B cell (primary cell): ENCODE results near the gene HDC. TPM values are rescaled to one million over a fixed set of nuclear protein-coding genes. Genes with fewer than 3 reads are reported as not detected.

Source experiments
- ATAC-seq: fragments of 200-7000 bp; cut with Tn5 transposase; one replicate; pipeline ENCODE4 v1.10.0; 2021; ENCODE audit warnings: low read depth, mild to moderate bottlenecking, moderate number of reproducible peaks, moderate library complexity
- CTCF ChIA-PET: fragments of 350-600 bp; sonication (Branson Sonifier 250); formaldehyde crosslinking; loops from one replicate; lab custom pipeline; 2021; ENCODE audit warnings: antibody characterized with exemption, inconsistent platforms; lab: Charles Lee
- POLR2A ChIA-PET: fragments of 350-600 bp; sonication (Branson Sonifier 250); formaldehyde crosslinking; loops from one replicate; lab custom pipeline; 2021; ENCODE audit warnings: antibody characterized with exemption; lab: Charles Lee
- DNase-seq: peaks from one replicate; pipeline ENCODE4 v3.0.0; 2013
- H2AFZ ChIP-seq: 2 replicates; pipeline ENCODE4 v1.6.1; 2012; ENCODE audit warnings: mild to moderate bottlenecking, low read depth, low read length; ENCODE audit not compliant: insufficient read depth, poor library complexity, severe bottlenecking
- H3K27ac ChIP-seq, 2 donors: 1 replicate in 1 of 2; 2 replicates in 1 of 2; pipeline ENCODE4 v1.5.1; 2012 to 2013; ENCODE audit warnings: low read length in 2 of 2, mild to moderate bottlenecking in 2 of 2, moderate library complexity in 1 of 2
- H3K27me3 ChIP-seq, 4 experiments: fragments of 200-600 bp in 1 of 4; sonication (generic) in 1 of 4; replicated peaks in 1 of 4; 1 replicate in 2 of 4; 2 replicates in 2 of 4; pipeline versions ENCODE4 v1.6.1 to v1.7.0; 2013 to 2016; ENCODE audit warnings: low read length in 3 of 4, mild to moderate bottlenecking in 2 of 4, mixed read lengths in 1 of 4, moderate library complexity in 1 of 4; ENCODE audit not compliant: insufficient read depth in 4 of 4, control insufficient read depth in 3 of 4; ENCODE audit errors: control extremely low read depth in 1 of 4
- H3K36me3 ChIP-seq, 2 experiments: replicated peaks in 1 of 2; 1 replicate in 1 of 2; 2 replicates in 1 of 2; pipeline versions ENCODE4 v1.6.1 to v1.7.1; 2013; ENCODE audit warnings: low read length in 1 of 2; ENCODE audit not compliant: insufficient read depth in 2 of 2, control insufficient read depth in 1 of 2; ENCODE audit errors: control extremely low read depth in 1 of 2, extremely low read depth in 1 of 2
- H3K4me1 ChIP-seq, 2 donors: fragments of 200-600 bp in 1 of 2; sonication (generic) in 1 of 2; 1 replicate in 1 of 2; 2 replicates in 1 of 2; pipeline versions ENCODE4 v1.5.1 to v1.6.1; 2013 to 2017; ENCODE audit warnings: low read length in 2 of 2; ENCODE audit not compliant: control insufficient read depth in 2 of 2, insufficient read depth in 2 of 2
- H3K4me2 ChIP-seq: replicated peaks from 2 replicates; pipeline ENCODE3; 2012; ENCODE audit warnings: mild to moderate bottlenecking, low read depth, low read length; ENCODE audit not compliant: poor library complexity, severe bottlenecking
- H3K4me3 ChIP-seq, 5 experiments: fragments of 200-600 bp in 1 of 5; sonication (generic) in 1 of 5; 1 replicate in 3 of 5; 2 replicates in 2 of 5; pipeline versions ENCODE4 v1.5.1 to v1.7.0; 2011 to 2016; ENCODE audit warnings: low read length in 4 of 5, mild to moderate bottlenecking in 4 of 5, low read depth in 2 of 5, control low read depth in 1 of 5, moderate library complexity in 1 of 5; ENCODE audit not compliant: insufficient read depth in 1 of 5; ENCODE audit errors: control extremely low read depth in 1 of 5, extremely low read depth in 1 of 5
- H3K79me2 ChIP-seq: fragments of 200-600 bp; sonication (generic); one replicate; pipeline ENCODE4 v1.6.0; 2016; ENCODE audit warnings: low read length; ENCODE audit not compliant: control insufficient read depth, insufficient read depth
- H3K9ac ChIP-seq: fragments of 200-600 bp; sonication (generic); 2 replicates; pipeline ENCODE4 v1.6.1; 2017; ENCODE audit warnings: mild to moderate bottlenecking, low read length, moderate library complexity
- H3K9me3 ChIP-seq, 3 donors: one replicate each; pipeline versions ENCODE4 v1.6.1 to v1.7.1; 2013; ENCODE audit warnings: low read length in 2 of 3; ENCODE audit not compliant: control insufficient read depth in 2 of 3, insufficient read depth in 1 of 3; ENCODE audit errors: control extremely low read depth in 1 of 3
- H4K20me1 ChIP-seq: 2 replicates; pipeline ENCODE4 v1.6.0; 2012; ENCODE audit warnings: mild to moderate bottlenecking, low read length; ENCODE audit not compliant: insufficient read depth, control insufficient read depth, poor library complexity, severe bottlenecking
- H3K27ac Mint-ChIP-seq: one replicate; pipeline ENCODE4 v1.8.0; 2021; ENCODE audit warnings: mixed read lengths
- H3K27me3 Mint-ChIP-seq: one replicate; pipeline ENCODE4 v1.8.0; 2021; ENCODE audit warnings: mixed read lengths
- H3K4me1 Mint-ChIP-seq: one replicate; pipeline ENCODE4 v1.8.0; 2021; ENCODE audit warnings: mixed read lengths
- H3K4me3 Mint-ChIP-seq: one replicate; pipeline ENCODE4 v1.8.0; 2021; ENCODE audit warnings: mixed read lengths
- H3K9me3 Mint-ChIP-seq: one replicate; pipeline ENCODE4 v1.8.0; 2022; ENCODE audit warnings: mixed read lengths; ENCODE audit not compliant: insufficient read depth
- EZH2 ChIP-seq: IDR thresholded peaks from 2 replicates; pipeline ENCODE4 v1.6.1; 2012; ENCODE audit warnings: borderline replicate concordance, low read depth, mild to moderate bottlenecking, moderate library complexity, low read length; ENCODE audit not compliant: insufficient read depth, poor library complexity, severe bottlenecking
- WGBS: methylation state at CpG from one replicate; pipeline ENCODE4 v1.1.5; 2013; ENCODE audit warnings: missing lambda C conversion rate; ENCODE audit not compliant: insufficient coverage; 5-methylcytosine and 5-hydroxymethylcytosine counted together
- intact Hi-C: fragments of 100-400 bp; cut with micrococcal nuclease; formaldehyde crosslinking; loops from one replicate; pipeline ENCODE4 v1.10.0; 2022
- polyA plus RNA-seq: library from polyadenylated mRNA; depleted of rRNA; stranded (reverse); fragments of >200 nt; gene quantifications from 2 replicates; pipeline ENCODE4 v1.2.3, GENCODE V29; 2012
- total RNA-seq, 2 donors: library from RNA; stranded (reverse); fragments of 120-200 nt in 1 of 2; gene quantifications; 1 replicate in 1 of 2; 2 replicates in 1 of 2; pipeline versions ENCODE4 v1.2.3 to v1.2.4, GENCODE V29; 2013 to 2022
- TF ChIP-seq, protein P1 (sequence below): fragments of 200-600 bp; IDR thresholded peaks from one replicate; pipeline ENCODE4 v1.8.0; 2022; ENCODE audit warnings: antibody characterized with exemption, mild to moderate bottlenecking

HDC gene
- total and polyA plus RNA-seq, 2 donors (not counting 1 experiment from before 2014, with no cell fraction given): 0.88 TPM; not detected in 1

DNA sequence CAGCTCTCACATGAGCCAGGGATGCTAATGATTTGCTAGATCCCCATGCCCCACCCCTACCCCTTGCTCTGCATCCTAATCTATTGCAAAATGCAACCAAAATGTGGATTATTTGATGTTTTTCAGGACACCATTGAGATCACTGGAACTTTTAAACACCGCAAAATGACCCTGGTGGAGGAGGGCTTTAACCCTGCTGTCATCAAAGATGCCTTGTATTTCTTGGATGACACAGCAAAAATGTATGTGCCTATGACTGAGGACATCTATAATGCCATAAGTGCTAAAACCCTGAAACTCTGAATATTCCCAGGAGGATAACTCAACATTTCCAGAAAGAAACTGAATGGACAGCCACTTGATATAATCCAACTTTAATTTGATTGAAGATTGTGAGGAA, 29.7 kb downstream of the HDC start:
- H3K4me1 Mint-ChIP-seq: no peaks in the 10 kb centered on the region
- no peaks in the 10 kb centered on the region for H3K27me3 Mint-ChIP-seq
- CTCF ChIA-PET: no interaction called here
- no peak overlapping the region for H3K4me3 Mint-ChIP-seq
- Histone ChIP-seq H3K27me3 (no peaks in the 10 kb centered on the region), H3K4me1 (no peaks in the 10 kb centered on the region), H2AFZ (no peak overlapping the region), H3K4me3 (no peak overlapping the region), H3K27ac (no peak overlapping the region), H3K9me3 (no peaks in the 10 kb centered on the region), H3K4me2 (no peak overlapping the region), H3K36me3 (no peaks in the 10 kb centered on the region), H3K79me2 (no peaks in the 10 kb centered on the region), H4K20me1 (no peaks in the 10 kb centered on the region), H3K9ac (no peak overlapping the region)
- TF ChIP-seq EZH2: no peak
- TF ChIP-seq, protein P1, sequence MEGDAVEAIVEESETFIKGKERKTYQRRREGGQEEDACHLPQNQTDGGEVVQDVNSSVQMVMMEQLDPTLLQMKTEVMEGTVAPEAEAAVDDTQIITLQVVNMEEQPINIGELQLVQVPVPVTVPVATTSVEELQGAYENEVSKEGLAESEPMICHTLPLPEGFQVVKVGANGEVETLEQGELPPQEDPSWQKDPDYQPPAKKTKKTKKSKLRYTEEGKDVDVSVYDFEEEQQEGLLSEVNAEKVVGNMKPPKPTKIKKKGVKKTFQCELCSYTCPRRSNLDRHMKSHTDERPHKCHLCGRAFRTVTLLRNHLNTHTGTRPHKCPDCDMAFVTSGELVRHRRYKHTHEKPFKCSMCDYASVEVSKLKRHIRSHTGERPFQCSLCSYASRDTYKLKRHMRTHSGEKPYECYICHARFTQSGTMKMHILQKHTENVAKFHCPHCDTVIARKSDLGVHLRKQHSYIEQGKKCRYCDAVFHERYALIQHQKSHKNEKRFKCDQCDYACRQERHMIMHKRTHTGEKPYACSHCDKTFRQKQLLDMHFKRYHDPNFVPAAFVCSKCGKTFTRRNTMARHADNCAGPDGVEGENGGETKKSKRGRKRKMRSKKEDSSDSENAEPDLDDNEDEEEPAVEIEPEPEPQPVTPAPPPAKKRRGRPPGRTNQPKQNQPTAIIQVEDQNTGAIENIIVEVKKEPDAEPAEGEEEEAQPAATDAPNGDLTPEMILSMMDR: no peak
- intact Hi-C loops: no loop called here
- 100% methylated on average over 1 of the region's 1 CpG for WGBS
- ATAC-seq (no peak), DNase-seq (no peak)
- POLR2A ChIA-PET: no interaction called here
- H3K27ac Mint-ChIP-seq: no peak overlapping the region
- H3K9me3 Mint-ChIP-seq: no peaks in the 10 kb centered on the region

DNA sequence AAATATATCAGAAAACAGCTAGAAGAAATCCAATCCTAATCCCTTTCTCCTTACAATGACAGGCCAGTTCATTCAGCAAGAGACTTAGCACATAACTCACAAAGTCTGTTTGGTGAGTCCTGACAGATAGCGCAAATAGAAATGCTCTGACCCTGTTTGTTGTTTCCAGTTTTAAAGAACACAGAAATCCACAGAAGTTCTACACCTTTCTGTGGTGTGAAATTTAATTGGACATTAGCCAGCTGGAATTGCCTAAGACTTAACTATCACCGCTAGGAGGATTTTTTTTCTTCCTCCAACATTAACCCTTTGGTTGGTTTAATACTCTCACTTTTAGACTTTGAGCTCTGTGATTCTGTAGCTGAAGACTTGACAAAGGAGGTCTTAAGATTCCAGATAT, 30.8 kb downstream of the HDC start:
- WGBS: no CpG with 5 or more reads among the region's 2 CpGs
- Histone ChIP-seq H4K20me1 (no peaks in the 10 kb centered on the region), H3K27me3 (no peaks in the 10 kb centered on the region), H3K27ac (no peak overlapping the region), H2AFZ (no peak overlapping the region), H3K4me3 (no peak overlapping the region), H3K9me3 (no peaks in the 10 kb centered on the region), H3K36me3 (no peaks in the 10 kb centered on the region), H3K4me1 (no peaks in the 10 kb centered on the region), H3K4me2 (no peak overlapping the region), H3K79me2 (no peaks in the 10 kb centered on the region), H3K9ac (no peak overlapping the region)
- no peak for ATAC-seq
- intact Hi-C loops: no loop called here
- Mint-ChIP-seq H3K27me3 (no peaks in the 10 kb centered on the region), H3K4me1 (no peaks in the 10 kb centered on the region), H3K9me3 (no peaks in the 10 kb centered on the region), H3K27ac (no peak overlapping the region), H3K4me3 (no peak overlapping the region)
- ChIA-PET CTCF (no interaction called here), POLR2A (no interaction called here)
- TF ChIP-seq, protein P1: no peak
- no peak for TF ChIP-seq EZH2
- no peak for DNase-seq
